IPS-11a (cell line): Measurements from ENCODE around the gene WBP1L.
"Not testable (repeated sequence)": the region's sequence is repeated elsewhere in the genome, so short reads cannot be mapped to it uniquely, and the experiment has no call there.

Source experiments
- H3K4me3 ChIP-seq: one replicate; pipeline ENCODE4 v1.5.1; 2013; ENCODE audit warnings: low read depth, low read length, control low read depth

WBP1L gene

GRCh38 chr10:102802920-102803534, 59.3 kb downstream of the WBP1L start:
- H3K4me3 ChIP-seq, result no peak overlapping the region

- H3K4me3 ChIP-seq, result no peak overlapping the region
These were observed 60.8 kb downstream of the WBP1L start for GRCh38 chr10:102804382-102805055.

GRCh38 chr10:102808380-102808779, 64.6 kb downstream of the WBP1L start:
- no peak overlapping the region for H3K4me3 ChIP-seq

- H3K4me3 ChIP-seq, result no peak overlapping the region
These were observed 67.6 kb downstream of the WBP1L start for GRCh38 chr10:102811346-102811745.

GRCh38 chr10:102812231-102812876, 68.6 kb downstream of the WBP1L start:
- H3K4me3 ChIP-seq, result no peak overlapping the region

- no peak overlapping the region for H3K4me3 ChIP-seq
These were observed 69.3 kb downstream of the WBP1L start for GRCh38 chr10:102813017-102813541.

- no peak overlapping the region for H3K4me3 ChIP-seq
These were observed 70.1 kb downstream of the WBP1L start for GRCh38 chr10:102813734-102814452.

- H3K4me3 ChIP-seq, result no peak overlapping the region
These were observed 70.7 kb downstream of the WBP1L start for GRCh38 chr10:102814453-102814871.

GRCh38 chr10:102814873-102815661, 71.3 kb downstream of the WBP1L start:
- H3K4me3 ChIP-seq, result no peak overlapping the region

- H3K4me3 ChIP-seq, result no peak overlapping the region
These were observed 72.2 kb downstream of the WBP1L start for GRCh38 chr10:102815790-102816549.

- no peak overlapping the region for H3K4me3 ChIP-seq
These were observed 73.4 kb downstream of the WBP1L start for GRCh38 chr10:102817175-102817574.

GRCh38 chr10:102819054-102819453, 75.3 kb downstream of the WBP1L start:
- no peak overlapping the region for H3K4me3 ChIP-seq

- not testable (repeated sequence) for H3K4me3 ChIP-seq
These were observed 76.3 kb downstream of the WBP1L start for GRCh38 chr10:102820008-102820407.

- no peak overlapping the region for H3K4me3 ChIP-seq
These were observed 78.5 kb downstream of the WBP1L start for GRCh38 chr10:102822222-102822621.

- H3K4me3 ChIP-seq, result no peak overlapping the region
These were observed 80.9 kb downstream of the WBP1L start for GRCh38 chr10:102824664-102825063.

- H3K4me3 ChIP-seq, result no peak overlapping the region
These were observed 82.5 kb downstream of the WBP1L start for GRCh38 chr10:102826148-102826796.

GRCh38 chr10:102827597-102827975, 83.8 kb downstream of the WBP1L start:
- no peak overlapping the region for H3K4me3 ChIP-seq

- no peak overlapping the region for H3K4me3 ChIP-seq
These were observed 87.7 kb downstream of the WBP1L start for GRCh38 chr10:102831322-102832071.

- H3K4me3 ChIP-seq, result no peak overlapping the region
These were observed 88.5 kb downstream of the WBP1L start for GRCh38 chr10:102832248-102832647.
